Posterior vena cava (tissue), 2 donors: ENCODE data around the gene SFRP5. TPM values are rescaled to one million over a fixed set of nuclear protein-coding genes. Genes with fewer than 3 reads are reported as not detected.
A peak's percentile ranks its signal among the peaks of the same experiment; 100 is the strongest.

Experiments
- DNase-seq: peaks from one replicate; pipeline ENCODE4 v3.0.0-alpha.2; 2020; ENCODE audit warnings: low spot score
- intact Hi-C, 2 donors: fragments of 100-400 bp; cut with DNase I; formaldehyde crosslinking; loops; one replicate each; pipeline versions ENCODE4 v1.14.1 to v1.14.2; 2022 to 2023
- total RNA-seq, 2 donors: library from RNA; stranded (reverse); fragmentation: NEBNext Ultra II Directional; extraction: Animal tissue kit (Norgen Biotek cat#: 25700); gene quantifications; one replicate each; pipeline ENCODE4 v1.2.1, GENCODE V29; 2021
- donor health status: DM: yes; HTN: yes; CAD: no.
- donor health status: DM: yes; HTN: yes; CAD: no.

The SFRP5 gene
- total RNA-seq, 2 donors from 2014 or later = 0.38 to 0.56 TPM

GRCh38 chr10:97768322-97769315 lies 3.2 kb downstream of the SFRP5 start:
- no peak for DNase-seq
- intact Hi-C loops = no loop called here

GRCh38 chr10:97766996-97767924 lies 4.5 kb downstream of the SFRP5 start:
- DNase-seq = no peak
- intact Hi-C loops = no loop called here

GRCh38 chr10:97766106-97766810 lies 5.5 kb downstream of the SFRP5 start:
- DNase-seq = no peak
- intact Hi-C loops = no loop called here

- DNase-seq = no peak
- intact Hi-C loops = no loop called here
These were observed 6.6 kb downstream of the SFRP5 start for GRCh38 chr10:97765201-97765600.

GRCh38 chr10:97764519-97764931 lies 7.3 kb downstream of the SFRP5 start:
- intact Hi-C loops = no loop called here

GRCh38 chr10:97763947-97764346 lies 7.9 kb downstream of the SFRP5 start:
- no peak for DNase-seq
- intact Hi-C loops = no loop called here

More at GRCh38 chr10:97764519-97764931, 7.3 kb downstream of the SFRP5 start:
- DNase-seq = no peak

- intact Hi-C loops = no loop called here
- DNase-seq = no peak
These were observed 8.4 kb downstream of the SFRP5 start for GRCh38 chr10:97763411-97763810.

GRCh38 chr10:97762816-97763215 lies 9.0 kb downstream of the SFRP5 start:
- intact Hi-C loops = no loop called here
- no peak for DNase-seq

- DNase-seq = no peak
- intact Hi-C loops = no loop called here
These were observed 9.7 kb downstream of the SFRP5 start for GRCh38 chr10:97762056-97762455.

GRCh38 chr10:97761331-97761865 lies 10.4 kb downstream of the SFRP5 start:
- DNase-seq = no peak
- intact Hi-C loops = no loop called here

- intact Hi-C loops = no loop called here
- DNase-seq = no peak
These were observed 11.1 kb downstream of the SFRP5 start for GRCh38 chr10:97760461-97761257.

- intact Hi-C loops = no loop called here
- DNase-seq = no peak
These were observed 11.9 kb downstream of the SFRP5 start for GRCh38 chr10:97759946-97760345.

GRCh38 chr10:97759158-97759887 lies 12.5 kb downstream of the SFRP5 start:
- peak; percentile 86 for DNase-seq

GRCh38 chr10:97757471-97757870 lies 14.3 kb downstream of the SFRP5 start:
- intact Hi-C loops = no loop called here
- DNase-seq = no peak

More at GRCh38 chr10:97759158-97759887, 12.5 kb downstream of the SFRP5 start:
- intact Hi-C loops = no loop called here

- intact Hi-C loops = no loop called here
- DNase-seq = peak; percentile 46
These were observed 16.1 kb downstream of the SFRP5 start for GRCh38 chr10:97755718-97756117.

GRCh38 chr10:97754726-97755125 lies 17.1 kb downstream of the SFRP5 start:
- no peak for DNase-seq
- intact Hi-C loops = no loop called here

- intact Hi-C loops = no loop called here
- peak; percentile 51 for DNase-seq
These were observed 18.8 kb downstream of the SFRP5 start for GRCh38 chr10:97752956-97753355.

GRCh38 chr10:97748116-97748515 lies 23.7 kb downstream of the SFRP5 start:
- peak; percentile 68 for DNase-seq
- intact Hi-C loops = no loop called here
